HepG2 (cell line): ENCODE results near the gene NOTCH3. TPM values are rescaled to one million over a fixed set of nuclear protein-coding genes. Genes with fewer than 3 reads are reported as not detected.

ENCODE experiments used
- ATAC-seq: fragments of 200-7000 bp; cut with Tn5 transposase; 3 replicates; pipeline ENCODE4 v1.9.1; 2020; ENCODE audit warnings: mild to moderate bottlenecking, moderate library complexity
- BruUV-seq: library from RNA; stranded (reverse); fragments of 400-500 nt; replicated peaks from 2 replicates; lab custom pipeline; 2021; lab: Mats Ljungman, UMichigan
- CTCF ChIA-PET: fragments of 300-600 bp; formaldehyde crosslinking; extraction: SDS; loops from one replicate; lab custom pipeline; 2021; ENCODE audit warnings: low total read pairs, inconsistent platforms, low intra/inter-chr PET ratio; lab: Yijun Ruan, JAX
- POLR2A ChIA-PET: fragments of 350-600 bp; sonication (Branson Sonifier 250); formaldehyde crosslinking; loops from one replicate; lab custom pipeline; 2020; ENCODE audit warnings: antibody characterized with exemption, inconsistent platforms; lab: Yijun Ruan, JAX
- DNase-seq: peaks from one replicate; pipeline ENCODE4 v3.0.0-alpha.2; 2015; ENCODE audit warnings: low spot score
- FAIRE-seq: peaks from 3 replicates; lab custom pipeline; 2011; peaks lifted over from hg19 to GRCh38; lab: Jason Lieb, UNC
- H2AFZ ChIP-seq: one replicate; pipeline ENCODE4 v1.6.1; 2011; ENCODE audit warnings: low read length, inconsistent platforms
- H3K27ac ChIP-seq: fragments of 300-600 bp; 3 replicates; pipeline ENCODE4 v1.8.0; 2011; ENCODE audit warnings: mixed run types, mild to moderate bottlenecking, mixed read lengths, low read length, inconsistent platforms; ENCODE audit not compliant: insufficient read depth; ENCODE audit errors: extremely low read length
- H3K27me3 ChIP-seq, 2 experiments: fragments of 200-600 bp in 1 of 2; 2 replicates in 1 of 2; 3 replicates in 1 of 2; pipeline versions ENCODE4 v1.6.0 to v1.8.0; 2011; ENCODE audit warnings: low read length in 2 of 2, mild to moderate bottlenecking in 2 of 2, moderate library complexity in 2 of 2, inconsistent platforms in 1 of 2; ENCODE audit not compliant: insufficient read depth in 2 of 2, control insufficient read depth in 1 of 2
- H3K36me3 ChIP-seq, 2 experiments: fragments of 200-600 bp in 1 of 2; replicated peaks in 1 of 2; 2 replicates in 1 of 2; 3 replicates in 1 of 2; pipeline versions ENCODE4 v1.5.1 to v1.8.0; 2011; ENCODE audit warnings: low read length in 2 of 2, inconsistent platforms in 1 of 2; ENCODE audit not compliant: insufficient read depth in 2 of 2, control insufficient read depth in 1 of 2
- H3K4me1 ChIP-seq: 2 replicates; pipeline ENCODE4 v1.5.1; 2012; ENCODE audit warnings: low read length, inconsistent platforms; ENCODE audit not compliant: insufficient read depth
- H3K4me2 ChIP-seq: 2 replicates; pipeline ENCODE4 v1.6.0; 2011; ENCODE audit warnings: low read depth, low read length, inconsistent platforms
- H3K4me3 ChIP-seq, 3 experiments: fragments of 200-600 bp in 1 of 3; sonication (generic), shearing (Covaris generic) in 1 of 3; replicated peaks in 1 of 3; 2 replicates each; pipeline ENCODE4 v1.5.1; 2011 to 2016; ENCODE audit warnings: low read length in 3 of 3, inconsistent platforms in 2 of 3, low read depth in 2 of 3, mild to moderate bottlenecking in 2 of 3, control low read depth in 1 of 3, mixed read lengths in 1 of 3; ENCODE audit not compliant: insufficient read depth in 1 of 3
- H3K79me2 ChIP-seq: one replicate; pipeline ENCODE4 v1.6.1; 2011; ENCODE audit warnings: low read length, inconsistent platforms; ENCODE audit not compliant: insufficient read depth
- H3K9ac ChIP-seq: 2 replicates; pipeline ENCODE4 v1.6.0; 2011; ENCODE audit warnings: mild to moderate bottlenecking, low read depth, low read length, inconsistent platforms; ENCODE audit not compliant: insufficient read depth
- H3K9me3 ChIP-seq: 2 replicates; pipeline ENCODE4 v1.5.1; 2012; ENCODE audit warnings: mild to moderate bottlenecking, low read length
- H4K20me1 ChIP-seq: 2 replicates; pipeline ENCODE4 v1.6.0; 2011; ENCODE audit warnings: inconsistent platforms, mild to moderate bottlenecking, low read length, moderate library complexity; ENCODE audit not compliant: insufficient read depth
- CBX5 ChIP-seq: sonication (generic); formaldehyde crosslinking; IDR thresholded peaks from 2 replicates; pipeline ENCODE4 v1.4.0; 2020; ENCODE audit warnings: missing genetic modification reagents, borderline replicate concordance
- FLYWCH1 ChIP-seq: sonication (generic); formaldehyde crosslinking; IDR thresholded peaks from 2 replicates; pipeline ENCODE4 v1.8.1; 2023; ENCODE audit warnings: mild to moderate bottlenecking, missing genetic modification reagents
- GATAD2A ChIP-seq: IDR thresholded peaks from 2 replicates; pipeline ENCODE4 v1.6.1; 2016
- HNRNPK ChIP-seq: fragments of 200-400 bp; formaldehyde crosslinking; IDR thresholded peaks from 2 replicates; pipeline ENCODE4 v1.6.1; 2018; ENCODE audit warnings: low read length, low read depth, moderate library complexity, mild to moderate bottlenecking; ENCODE audit not compliant: poor library complexity, severe bottlenecking
- RBFOX2 ChIP-seq: fragments of 200-400 bp; formaldehyde crosslinking; IDR thresholded peaks from 2 replicates; pipeline ENCODE4 v1.6.1; 2017; ENCODE audit warnings: low read depth, mild to moderate bottlenecking, low read length
- ZMYM3 ChIP-seq: sonication (generic); formaldehyde crosslinking; IDR thresholded peaks from 2 replicates; pipeline ENCODE4 v1.5.1; 2020; ENCODE audit warnings: mild to moderate bottlenecking, missing genetic modification reagents
- ZNF768 ChIP-seq: sonication (generic); formaldehyde crosslinking; IDR thresholded peaks from 2 replicates; pipeline ENCODE4 v1.4.0; 2020; ENCODE audit warnings: missing genetic modification reagents
- ZNF770 ChIP-seq: sonication (generic); formaldehyde crosslinking; IDR thresholded peaks from 2 replicates; pipeline ENCODE4 v1.5.0; 2020; ENCODE audit warnings: mild to moderate bottlenecking, missing genetic modification reagents
- ZNF780A ChIP-seq: sonication (generic); formaldehyde crosslinking; IDR thresholded peaks from 2 replicates; pipeline ENCODE4 v1.8.0; 2022; ENCODE audit warnings: mild to moderate bottlenecking, missing genetic modification reagents, moderate library complexity
- WGBS: methylation state at CpG from one replicate; pipeline ENCODE4 v1.1.6; 2017; ENCODE audit warnings: low lambda C conversion rate; 5-methylcytosine and 5-hydroxymethylcytosine counted together
- in situ Hi-C: cut with HindIII; loops from 2 replicates; pipeline ENCODE4 v1.10.0; 2017; ENCODE audit warnings: low pct_unique_long_range_greater_than_20kb; ENCODE audit not compliant: extremely low pct_ligation_motif_present
- intact Hi-C: fragments of 100-400 bp; cut with micrococcal nuclease; formaldehyde crosslinking; loops from one replicate; pipeline ENCODE4 v1.10.0; 2022; ENCODE audit not compliant: unreplicated experiment
- polyA plus RNA-seq, 8 experiments: library from polyadenylated mRNA; depleted of rRNA in 3 of 8; stranded (reverse) in 7 of 8; unstranded in 1 of 8; fragments of >200 nt; fragmentation: Illumina TruSeq in 4 of 8; extraction: Trizol in 4 of 8; gene quantifications; 2 replicates each; pipeline versions ENCODE4 v1.2.1 to v1.2.3, GENCODE V29; 2011 to 2016; ENCODE audit warnings: low read depth in 4 of 8, missing spikeins in 1 of 8, mixed read lengths in 1 of 8; ENCODE audit not compliant: insufficient read depth in 1 of 8
- total RNA-seq, 5 experiments: library from RNA; depleted of rRNA; stranded (reverse); fragments of >200 nt; fragmentation: Illumina TruSeq; extraction: Trizol; gene quantifications; 2 replicates each; pipeline ENCODE4 v1.2.3, GENCODE V29; 2016; ENCODE audit warnings: low read depth in 1 of 5
- TF ChIP-seq, protein P1 (sequence below), 2 experiments: sonication (generic) in 1 of 2; formaldehyde crosslinking in 1 of 2; IDR thresholded peaks; 2 replicates each; pipeline versions ENCODE4 v1.4.0 to v1.6.1; 2018 to 2020; ENCODE audit warnings: missing genetic modification reagents in 2 of 2, borderline replicate concordance in 1 of 2, low read depth in 1 of 2, mild to moderate bottlenecking in 1 of 2, missing biosample characterization in 1 of 2

The NOTCH3 gene
- total and polyA plus RNA-seq, 2 of the 13 experiments (the other 11 are each of a cell fraction or from before 2014, with no cell fraction given): 0.09 to 0.28 TPM

DNA sequence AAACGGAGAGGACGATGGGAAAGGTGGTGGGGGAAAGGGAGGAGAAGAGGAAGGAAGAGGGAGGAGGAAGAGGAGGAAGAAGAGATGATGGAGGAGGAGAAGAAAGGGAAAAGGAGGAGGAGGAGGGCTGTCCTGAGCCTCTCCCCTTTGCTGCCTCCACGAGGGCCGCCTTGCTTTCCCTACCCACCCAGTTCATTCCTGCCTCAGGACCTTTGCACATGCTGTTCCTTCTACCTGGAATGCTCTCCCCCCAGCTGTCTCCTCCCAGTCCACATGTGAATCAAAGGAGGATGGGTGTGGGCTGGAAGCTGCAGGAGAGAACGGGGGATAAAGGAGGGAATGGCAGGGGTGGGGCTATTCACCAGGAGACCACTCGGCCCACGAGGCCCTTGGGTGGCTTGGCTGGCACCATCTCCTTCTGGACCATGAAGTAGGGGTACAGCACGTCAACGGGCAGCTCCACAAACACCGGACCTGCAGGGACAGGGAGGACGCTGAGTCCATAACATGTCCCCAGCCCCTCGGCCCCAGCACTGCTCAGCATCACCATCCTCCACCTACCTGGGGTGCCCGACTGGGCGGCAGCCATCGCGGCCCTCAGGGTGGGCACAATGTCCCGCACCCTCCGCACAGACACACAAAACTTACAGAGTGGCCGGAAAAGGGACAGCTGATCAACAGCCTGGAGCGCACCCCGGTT is 78.3 kb downstream of the NOTCH3 start:
- H3K4me1 ChIP-seq: peaks cover 38% of the 10 kb centered on the region
- H3K9me3 ChIP-seq: no peaks in the 10 kb centered on the region
- peaks cover 17% of the 10 kb centered on the region for H3K79me2 ChIP-seq
- H2AFZ ChIP-seq: no peak overlapping the region
- ChIA-PET CTCF (no interaction called here), POLR2A (no interaction called here)
- H3K27me3 ChIP-seq: no peaks in the 10 kb centered on the region; a peak in 1 of 5 replicates
- TF ChIP-seq ZMYM3 (CRISPR knock-in tag): 0 out of 2 replicates have a peak, but pooled peaks have one; percentile 39
- TF ChIP-seq HNRNPK: peak; percentile 25
- no peak for TF ChIP-seq FLYWCH1 (CRISPR knock-in tag)
- TF ChIP-seq RBFOX2: peak; percentile 36; the same call in 1 of the 2 replicates
- no peak overlapping the region for H3K27ac ChIP-seq
- no peak overlapping the region for H3K9ac ChIP-seq
- no peaks in the 10 kb centered on the region for H4K20me1 ChIP-seq
- ATAC-seq (no peak), FAIRE-seq (no peak), DNase-seq (no peak)
- H3K4me2 ChIP-seq: no peak overlapping the region
- H3K4me3 ChIP-seq: no peak overlapping the region
- in situ Hi-C loops: no loop called here
- 97% methylated on average over 11 of the region's 21 CpGs for WGBS
- no TSS peak for BruUV-seq
- intact Hi-C loops: no loop called here
- peaks cover 28 to 37% of the 10 kb centered on the region in 2 experiments for H3K36me3 ChIP-seq

DNA sequence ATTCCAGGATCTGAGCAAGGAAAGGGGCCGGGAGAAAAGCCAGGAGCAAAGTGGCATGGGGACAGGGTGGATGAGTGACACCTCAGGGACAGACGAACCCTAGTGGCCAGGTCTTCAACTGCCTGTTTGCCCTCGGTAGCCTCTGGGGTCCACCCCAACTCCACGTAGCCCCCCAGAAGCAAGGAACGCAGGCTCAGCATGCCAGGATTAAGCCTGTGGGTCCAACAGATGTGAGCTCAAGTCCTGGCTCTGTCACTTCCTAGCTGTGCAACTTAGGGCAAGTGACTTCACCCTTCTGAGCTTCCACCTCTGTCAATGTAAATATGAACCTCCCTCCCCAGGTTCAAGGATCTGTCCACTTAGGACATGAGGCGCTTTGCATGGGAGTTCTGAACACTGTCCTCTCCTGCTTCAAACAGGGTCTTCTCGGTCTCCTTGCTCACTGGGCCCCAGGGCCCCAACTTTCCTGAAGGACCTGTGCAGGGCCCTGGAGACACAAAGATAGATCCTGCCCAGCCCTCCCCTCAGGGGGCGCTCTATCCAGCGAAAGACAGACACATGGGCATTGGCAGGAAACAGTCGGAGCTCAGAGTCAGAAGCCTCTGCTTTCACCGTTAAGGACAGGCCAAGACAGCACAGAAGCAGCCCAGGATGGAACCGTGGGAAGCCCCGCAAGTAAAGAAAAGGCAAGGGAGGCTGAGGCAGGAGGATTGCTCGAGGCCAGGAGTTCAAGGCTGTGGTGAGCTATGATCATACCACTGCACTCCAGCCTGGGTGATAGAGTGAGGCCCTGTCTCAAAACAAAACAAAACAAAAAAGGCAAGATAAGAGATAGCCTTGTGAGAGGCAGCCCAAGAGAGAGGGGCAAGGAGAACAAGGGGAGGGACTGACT is 80.4 kb downstream of the NOTCH3 start:
- peaks cover 42 to 55% of the 10 kb centered on the region in 2 experiments for H3K36me3 ChIP-seq
- TF ChIP-seq CBX5 (no peak), ZNF768 (peak; percentile 89), ZNF770 (CRISPR knock-in tag) (peak; percentile 97), GATAD2A (CRISPR knock-in tag) (no peak), ZNF780A (CRISPR knock-in tag) (no peak)
- TF ChIP-seq, protein P1, sequence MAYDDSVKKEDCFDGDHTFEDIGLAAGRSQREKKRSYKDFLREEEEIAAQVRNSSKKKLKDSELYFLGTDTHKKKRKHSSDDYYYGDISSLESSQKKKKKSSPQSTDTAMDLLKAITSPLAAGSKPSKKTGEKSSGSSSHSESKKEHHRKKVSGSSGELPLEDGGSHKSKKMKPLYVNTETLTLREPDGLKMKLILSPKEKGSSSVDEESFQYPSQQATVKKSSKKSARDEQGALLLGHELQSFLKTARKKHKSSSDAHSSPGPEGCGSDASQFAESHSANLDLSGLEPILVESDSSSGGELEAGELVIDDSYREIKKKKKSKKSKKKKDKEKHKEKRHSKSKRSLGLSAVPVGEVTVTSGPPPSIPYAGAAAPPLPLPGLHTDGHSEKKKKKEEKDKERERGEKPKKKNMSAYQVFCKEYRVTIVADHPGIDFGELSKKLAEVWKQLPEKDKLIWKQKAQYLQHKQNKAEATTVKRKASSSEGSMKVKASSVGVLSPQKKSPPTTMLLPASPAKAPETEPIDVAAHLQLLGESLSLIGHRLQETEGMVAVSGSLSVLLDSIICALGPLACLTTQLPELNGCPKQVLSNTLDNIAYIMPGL (CRISPR knock-in tag; IDR thresholded peaks at IDR 0.05; ENCODE audit: borderline replicate concordance in 1 of 2, low read depth in 1 of 2): no peak

More for the DNA sequence above, 80.4 kb downstream of the NOTCH3 start:
- WGBS: 94% methylated on average over 10 of the region's 14 CpGs
- H3K79me2 ChIP-seq: peaks cover 17% of the 10 kb centered on the region
- intact Hi-C loops (no loop called here), in situ Hi-C loops (no loop called here)
- no peaks in the 10 kb centered on the region for H3K9me3 ChIP-seq
- H4K20me1 ChIP-seq: no peaks in the 10 kb centered on the region
- DNase-seq (no peak), ATAC-seq (no peak), FAIRE-seq (no peak)
- no peak overlapping the region for H3K9ac ChIP-seq
- H3K4me3 ChIP-seq: no peak overlapping the region
- no TSS peak for BruUV-seq
- no peak overlapping the region for H3K4me2 ChIP-seq
- peaks cover 31% of the 10 kb centered on the region for H3K4me1 ChIP-seq
- no peak overlapping the region for H3K27ac ChIP-seq
- H3K27me3 ChIP-seq: no peaks in the 10 kb centered on the region; a peak in 1 of 5 replicates
- CTCF ChIA-PET: no interaction called here
- no peak overlapping the region for H2AFZ ChIP-seq
- POLR2A ChIA-PET: no interaction called here
